ENCODE measurements around the gene PDIK1L.

DNA sequence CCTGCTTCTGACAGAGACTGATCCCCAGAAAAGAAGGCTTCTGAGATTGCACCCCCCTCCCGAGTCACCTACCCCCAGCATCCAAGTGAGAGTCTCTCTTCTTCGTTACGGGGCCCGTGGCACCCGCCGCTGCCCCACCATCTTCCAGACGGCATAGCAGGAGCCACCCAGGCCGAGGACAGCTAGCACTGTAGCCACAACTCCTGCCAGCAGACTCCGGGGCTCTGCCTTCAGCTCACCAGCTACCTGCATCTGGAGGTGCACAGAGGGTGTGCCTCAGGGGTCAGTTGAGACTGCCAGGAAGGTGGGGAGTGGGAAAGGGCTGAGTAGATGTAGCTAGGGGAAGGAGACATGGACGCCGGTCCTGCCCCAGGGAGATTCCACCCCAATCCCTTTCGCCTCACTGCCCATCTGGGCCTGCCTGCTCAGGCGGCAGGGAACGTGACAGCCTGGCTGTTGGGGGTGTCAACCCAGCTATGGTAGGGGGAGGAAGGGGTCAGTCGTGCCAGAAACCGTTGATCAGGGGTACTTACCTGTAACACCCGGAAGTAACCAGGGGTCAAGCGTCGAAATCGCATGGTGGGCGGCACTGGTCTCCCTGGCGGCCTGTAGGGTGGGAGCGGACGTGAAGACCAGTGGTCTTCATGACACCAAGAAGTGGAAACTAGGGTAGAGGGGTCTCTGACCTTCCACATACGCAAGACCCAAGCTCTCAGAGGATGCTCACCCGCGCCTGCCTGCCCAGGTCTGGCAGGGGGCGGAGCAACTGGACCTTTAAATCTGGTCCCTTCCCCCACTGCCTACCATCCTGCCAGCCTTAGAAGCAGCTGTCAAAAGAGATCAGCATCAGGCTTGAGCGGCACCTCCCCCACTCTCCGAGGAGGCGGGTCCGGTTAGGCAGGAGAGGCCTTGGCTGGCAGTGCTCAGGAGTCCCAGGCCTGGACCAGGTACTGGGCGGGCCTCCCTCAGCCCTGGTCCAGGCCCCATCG is 59.8 kb downstream of the PDIK1L start, which contains the start of gene ZNF593OS:
- TF ChIP-seq CTCF (IDR thresholded peaks at IDR 0.05; ENCODE audit: poor library complexity) = no peak
- no peak for TF ChIP-seq EZH2 (IDR thresholded peaks at IDR 0.05; ENCODE audit: borderline replicate concordance)
- no peak for TF ChIP-seq EZH2phosphoT487 (IDR thresholded peaks at IDR 0.05; ENCODE audit: low read depth, severe bottlenecking, unreplicated experiment)
